GM12878 (cell line): ENCODE data around the gene DIRAS1. TPM values are rescaled to one million over a fixed set of nuclear protein-coding genes. Genes with fewer than 3 reads are reported as not detected.

Experiments used
- CBX5 ChIP-seq: sonication (generic); IDR thresholded peaks from 2 replicates; pipeline ENCODE4 v1.6.1; 2016; ENCODE audit warnings: low read depth, moderate library complexity, mild to moderate bottlenecking, inconsistent platforms
- EGR1 ChIP-seq, 2 experiments: IDR thresholded peaks; 1 replicate in 1 of 2; 2 replicates in 1 of 2; pipeline ENCODE4 v1.6.1; 2011 to 2012; ENCODE audit warnings: low read depth in 2 of 2, low read length in 2 of 2, borderline replicate concordance in 1 of 2, mild to moderate bottlenecking in 1 of 2, moderate library complexity in 1 of 2
- FOXM1 ChIP-seq: IDR thresholded peaks from 2 replicates; pipeline ENCODE4 v1.6.1; 2012; ENCODE audit warnings: low read depth, mild to moderate bottlenecking, inconsistent platforms, low read length, moderate library complexity
- HDAC6 ChIP-seq: fragments of 200-600 bp; sonication (generic); IDR thresholded peaks from one replicate; pipeline ENCODE4 v1.8.0; 2017; ENCODE audit warnings: antibody characterized with exemption; ENCODE audit not compliant: unreplicated experiment
- NBN ChIP-seq: fragments of 450-650 bp; IDR thresholded peaks from 2 replicates; pipeline ENCODE4 v1.6.1; 2016
- POU2F2 ChIP-seq: IDR thresholded peaks from 3 replicates; pipeline ENCODE4 v1.6.1; 2011; ENCODE audit warnings: low read depth, mild to moderate bottlenecking, low read length, borderline replicate concordance
- STAT1 ChIP-seq: fragments of 450-650 bp; conservative IDR thresholded peaks from 2 replicates; pipeline ENCODE4 v1.6.1; 2014; ENCODE audit warnings: antibody characterized with exemption, mild to moderate bottlenecking
- ZSCAN29 ChIP-seq: fragments of 450-650 bp; IDR thresholded peaks from 2 replicates; pipeline ENCODE4 v1.6.1; 2017; ENCODE audit warnings: mild to moderate bottlenecking, moderate library complexity
- polyA plus RNA-seq, 11 experiments: library from polyadenylated mRNA; depleted of rRNA in 4 of 11; unstranded in 6 of 11; stranded (reverse) in 5 of 11; fragments of >200 nt; fragmentation: Nextera tagmentation in 4 of 11; fragmentation: Illumina TruSeq in 1 of 11; extraction: Ambion mirVana in 4 of 11; extraction: Trizol in 1 of 11; gene quantifications; 1 replicate in 1 of 11; 2 replicates in 10 of 11; pipeline versions ENCODE4 v1.2.1 to v1.2.3, GENCODE V29; 2011 to 2016; ENCODE audit warnings: inconsistent platforms in 2 of 11, missing spikeins in 2 of 11, low read depth in 1 of 11
- total RNA-seq, 4 experiments: library from RNA; depleted of rRNA in 3 of 4; stranded (reverse); fragments of >200 nt in 3 of 4; fragmentation: Illumina TruSeq in 1 of 4; extraction: Trizol in 1 of 4; gene quantifications; 2 replicates each; pipeline versions ENCODE4 v1.2.1 to v1.2.3, GENCODE V29; 2013 to 2021
- TF ChIP-seq, protein P1 (sequence below): fragments of 450-650 bp; formaldehyde crosslinking; IDR thresholded peaks from 2 replicates; pipeline ENCODE4 v1.5.0; 2022; ENCODE audit warnings: mild to moderate bottlenecking, missing genetic modification characterization

Gene DIRAS1
- total and polyA plus RNA-seq, 10 of the 15 experiments (the other 5 are each of a cell fraction or from before 2014, with no cell fraction given) = 0.04 to 0.18 (median 0.08) TPM; not detected in 3

DNA sequence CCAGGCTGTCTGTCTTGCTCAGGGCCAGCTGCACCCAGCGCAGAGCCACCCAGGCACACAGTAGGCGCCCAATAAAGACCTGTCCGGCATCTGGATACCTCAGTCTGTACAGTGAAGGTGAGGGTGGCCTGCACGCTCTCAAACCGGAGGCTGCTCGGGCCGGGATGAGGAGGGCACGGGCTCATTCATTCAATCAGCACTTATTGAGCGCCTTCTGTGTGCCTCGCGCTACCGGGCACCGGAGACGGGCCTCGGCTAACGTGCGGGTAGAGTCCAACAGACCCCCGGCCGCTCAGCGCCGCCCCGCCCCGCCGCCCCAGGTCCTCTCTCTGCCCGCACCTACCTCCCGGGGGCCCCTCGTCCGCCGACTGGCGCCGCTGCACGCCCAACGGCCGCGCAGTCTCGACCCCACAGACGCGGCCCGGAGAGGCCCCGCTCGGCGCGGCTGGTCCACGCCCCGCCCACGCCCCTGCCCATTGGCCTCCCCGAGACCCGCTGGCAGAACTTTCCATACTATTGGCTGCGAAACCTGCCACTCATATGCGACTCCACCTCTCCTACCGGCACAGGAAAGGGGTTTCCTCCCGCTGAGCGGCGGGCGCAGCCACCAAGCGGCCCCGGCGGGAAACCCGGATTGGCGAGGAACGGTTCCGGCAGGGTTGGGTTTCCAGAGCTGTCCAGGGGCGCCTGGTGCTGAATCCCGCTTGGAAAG, 18.6 kb upstream of the DIRAS1 start, which contains the start of gene SLC39A3 (continued):
- TF ChIP-seq POU2F2 = peak; percentile 82; the same call in 2 of the 3 replicates
- no peak; the same call in 1 of the 2 replicates for TF ChIP-seq NBN
- TF ChIP-seq STAT1 = peak; percentile 82; the same call in 1 of the 2 replicates
- peak; percentile 91 for TF ChIP-seq CBX5
- TF ChIP-seq, protein P1, sequence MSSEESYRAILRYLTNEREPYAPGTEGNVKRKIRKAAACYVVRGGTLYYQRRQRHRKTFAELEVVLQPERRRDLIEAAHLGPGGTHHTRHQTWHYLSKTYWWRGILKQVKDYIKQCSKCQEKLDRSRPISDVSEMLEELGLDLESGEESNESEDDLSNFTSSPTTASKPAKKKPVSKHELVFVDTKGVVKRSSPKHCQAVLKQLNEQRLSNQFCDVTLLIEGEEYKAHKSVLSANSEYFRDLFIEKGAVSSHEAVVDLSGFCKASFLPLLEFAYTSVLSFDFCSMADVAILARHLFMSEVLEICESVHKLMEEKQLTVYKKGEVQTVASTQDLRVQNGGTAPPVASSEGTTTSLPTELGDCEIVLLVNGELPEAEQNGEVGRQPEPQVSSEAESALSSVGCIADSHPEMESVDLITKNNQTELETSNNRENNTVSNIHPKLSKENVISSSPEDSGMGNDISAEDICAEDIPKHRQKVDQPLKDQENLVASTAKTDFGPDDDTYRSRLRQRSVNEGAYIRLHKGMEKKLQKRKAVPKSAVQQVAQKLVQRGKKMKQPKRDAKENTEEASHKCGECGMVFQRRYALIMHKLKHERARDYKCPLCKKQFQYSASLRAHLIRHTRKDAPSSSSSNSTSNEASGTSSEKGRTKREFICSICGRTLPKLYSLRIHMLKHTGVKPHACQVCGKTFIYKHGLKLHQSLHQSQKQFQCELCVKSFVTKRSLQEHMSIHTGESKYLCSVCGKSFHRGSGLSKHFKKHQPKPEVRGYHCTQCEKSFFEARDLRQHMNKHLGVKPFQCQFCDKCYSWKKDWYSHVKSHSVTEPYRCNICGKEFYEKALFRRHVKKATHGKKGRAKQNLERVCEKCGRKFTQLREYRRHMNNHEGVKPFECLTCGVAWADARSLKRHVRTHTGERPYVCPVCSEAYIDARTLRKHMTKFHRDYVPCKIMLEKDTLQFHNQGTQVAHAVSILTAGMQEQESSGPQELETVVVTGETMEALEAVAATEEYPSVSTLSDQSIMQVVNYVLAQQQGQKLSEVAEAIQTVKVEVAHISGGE (CRISPR knock-in tag) = peak; percentile 96
- TF ChIP-seq HDAC6 = no peak
- TF ChIP-seq EGR1 (IDR thresholded peaks at IDR 0.05; ENCODE audit: borderline replicate concordance in 1 of 2, low read depth in 2 of 2, low read length in 2 of 2) = peak in 1 of 2 experiments; percentile 39; a peak in 1 of 3 replicates
- TF ChIP-seq ZSCAN29 = peak; percentile 61; the same call in 1 of the 2 replicates
- no peak for TF ChIP-seq FOXM1
